Neural cell (in vitro differentiated cells): ENCODE measurements around the gene GAL.

Source experiments
- EP300 ChIP-seq: fragments of 450-650 bp; conservative IDR thresholded peaks from 2 replicates; pipeline ENCODE4 v1.6.1; 2014; ENCODE audit warnings: antibody characterized with exemption, mild to moderate bottlenecking, moderate library complexity; ENCODE audit not compliant: poor library complexity, severe bottlenecking
- EZH2 ChIP-seq: fragments of 200-600, 300-800 bp; shearing (Covaris generic), sonication (generic); IDR thresholded peaks from 2 replicates; pipeline ENCODE4 v1.6.1; 2014; ENCODE audit warnings: antibody characterized with exemption, low read length, borderline replicate concordance, mild to moderate bottlenecking; ENCODE audit not compliant: insufficient read depth, poor library complexity, severe bottlenecking
- MXI1 ChIP-seq: fragments of 450-650 bp; conservative IDR thresholded peaks from 2 replicates; pipeline ENCODE4 v1.6.1; 2014; ENCODE audit warnings: antibody characterized with exemption, mild to moderate bottlenecking; ENCODE audit not compliant: poor library complexity, severe bottlenecking
- POLR2AphosphoS5 ChIP-seq: IDR thresholded peaks from 2 replicates; pipeline ENCODE4 v1.6.1; 2012
- SMC3 ChIP-seq: fragments of 450-650 bp; conservative IDR thresholded peaks from 2 replicates; pipeline ENCODE4 v1.6.1; 2014; ENCODE audit warnings: antibody characterized with exemption, mild to moderate bottlenecking, moderate library complexity; ENCODE audit not compliant: poor library complexity
- TAF1 ChIP-seq: IDR thresholded peaks from 2 replicates; pipeline ENCODE4 v1.6.1; 2012; ENCODE audit warnings: low read depth
- TF ChIP-seq, protein P1 (sequence below): fragments of 450-650 bp; IDR thresholded peaks from 2 replicates; pipeline ENCODE4 v1.5.1; 2014; ENCODE audit warnings: antibody characterized with exemption, mild to moderate bottlenecking, moderate library complexity; ENCODE audit not compliant: poor library complexity, severe bottlenecking
- TF ChIP-seq, protein P2 (sequence below): IDR thresholded peaks from 2 replicates; pipeline ENCODE4 v1.6.1; 2012; ENCODE audit warnings: borderline replicate concordance

GRCh38 chr11:68686486-68686885, 2.1 kb downstream of the GAL start:
- TF ChIP-seq, protein P1, sequence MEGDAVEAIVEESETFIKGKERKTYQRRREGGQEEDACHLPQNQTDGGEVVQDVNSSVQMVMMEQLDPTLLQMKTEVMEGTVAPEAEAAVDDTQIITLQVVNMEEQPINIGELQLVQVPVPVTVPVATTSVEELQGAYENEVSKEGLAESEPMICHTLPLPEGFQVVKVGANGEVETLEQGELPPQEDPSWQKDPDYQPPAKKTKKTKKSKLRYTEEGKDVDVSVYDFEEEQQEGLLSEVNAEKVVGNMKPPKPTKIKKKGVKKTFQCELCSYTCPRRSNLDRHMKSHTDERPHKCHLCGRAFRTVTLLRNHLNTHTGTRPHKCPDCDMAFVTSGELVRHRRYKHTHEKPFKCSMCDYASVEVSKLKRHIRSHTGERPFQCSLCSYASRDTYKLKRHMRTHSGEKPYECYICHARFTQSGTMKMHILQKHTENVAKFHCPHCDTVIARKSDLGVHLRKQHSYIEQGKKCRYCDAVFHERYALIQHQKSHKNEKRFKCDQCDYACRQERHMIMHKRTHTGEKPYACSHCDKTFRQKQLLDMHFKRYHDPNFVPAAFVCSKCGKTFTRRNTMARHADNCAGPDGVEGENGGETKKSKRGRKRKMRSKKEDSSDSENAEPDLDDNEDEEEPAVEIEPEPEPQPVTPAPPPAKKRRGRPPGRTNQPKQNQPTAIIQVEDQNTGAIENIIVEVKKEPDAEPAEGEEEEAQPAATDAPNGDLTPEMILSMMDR, result no peak
- TF ChIP-seq POLR2AphosphoS5, result no peak
- no peak for TF ChIP-seq EP300
- no peak for TF ChIP-seq EZH2
- TF ChIP-seq, protein P2, sequence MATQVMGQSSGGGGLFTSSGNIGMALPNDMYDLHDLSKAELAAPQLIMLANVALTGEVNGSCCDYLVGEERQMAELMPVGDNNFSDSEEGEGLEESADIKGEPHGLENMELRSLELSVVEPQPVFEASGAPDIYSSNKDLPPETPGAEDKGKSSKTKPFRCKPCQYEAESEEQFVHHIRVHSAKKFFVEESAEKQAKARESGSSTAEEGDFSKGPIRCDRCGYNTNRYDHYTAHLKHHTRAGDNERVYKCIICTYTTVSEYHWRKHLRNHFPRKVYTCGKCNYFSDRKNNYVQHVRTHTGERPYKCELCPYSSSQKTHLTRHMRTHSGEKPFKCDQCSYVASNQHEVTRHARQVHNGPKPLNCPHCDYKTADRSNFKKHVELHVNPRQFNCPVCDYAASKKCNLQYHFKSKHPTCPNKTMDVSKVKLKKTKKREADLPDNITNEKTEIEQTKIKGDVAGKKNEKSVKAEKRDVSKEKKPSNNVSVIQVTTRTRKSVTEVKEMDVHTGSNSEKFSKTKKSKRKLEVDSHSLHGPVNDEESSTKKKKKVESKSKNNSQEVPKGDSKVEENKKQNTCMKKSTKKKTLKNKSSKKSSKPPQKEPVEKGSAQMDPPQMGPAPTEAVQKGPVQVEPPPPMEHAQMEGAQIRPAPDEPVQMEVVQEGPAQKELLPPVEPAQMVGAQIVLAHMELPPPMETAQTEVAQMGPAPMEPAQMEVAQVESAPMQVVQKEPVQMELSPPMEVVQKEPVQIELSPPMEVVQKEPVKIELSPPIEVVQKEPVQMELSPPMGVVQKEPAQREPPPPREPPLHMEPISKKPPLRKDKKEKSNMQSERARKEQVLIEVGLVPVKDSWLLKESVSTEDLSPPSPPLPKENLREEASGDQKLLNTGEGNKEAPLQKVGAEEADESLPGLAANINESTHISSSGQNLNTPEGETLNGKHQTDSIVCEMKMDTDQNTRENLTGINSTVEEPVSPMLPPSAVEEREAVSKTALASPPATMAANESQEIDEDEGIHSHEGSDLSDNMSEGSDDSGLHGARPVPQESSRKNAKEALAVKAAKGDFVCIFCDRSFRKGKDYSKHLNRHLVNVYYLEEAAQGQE, result no peak
- TF ChIP-seq MXI1, result no peak
- TF ChIP-seq SMC3, result no peak
- TF ChIP-seq TAF1, result no peak
